DOHH2 (cell line): ENCODE data around the gene TMEM115.
A peak's percentile ranks its signal among the peaks of the same experiment; 100 is the strongest.

Experiments used
- H3F3A ChIP-seq: fragments of 200-600 bp; sonication (generic), shearing (Covaris generic); 2 replicates; pipeline ENCODE4 v1.6.0; 2016; ENCODE audit warnings: antibody characterized with exemption, mild to moderate bottlenecking; ENCODE audit not compliant: control insufficient read depth, insufficient read depth
- H3K27ac ChIP-seq: fragments of 200-600 bp; sonication (generic); 2 replicates; pipeline ENCODE4 v1.5.1; 2014; ENCODE audit warnings: low read depth, mild to moderate bottlenecking, low read length, moderate library complexity
- H3K27me3 ChIP-seq: fragments of 200-600 bp; sonication (generic); 2 replicates; pipeline ENCODE4 v1.6.1; 2014; ENCODE audit warnings: mild to moderate bottlenecking, low read length, mixed read lengths; ENCODE audit not compliant: control insufficient read depth
- H3K36me3 ChIP-seq: fragments of 200-600 bp; sonication (generic); 2 replicates; pipeline ENCODE4 v1.6.1; 2014; ENCODE audit warnings: mild to moderate bottlenecking, low read length, moderate library complexity, mixed read lengths; ENCODE audit not compliant: control insufficient read depth
- H3K4me1 ChIP-seq: fragments of 200-600 bp; sonication (generic); 2 replicates; pipeline ENCODE4 v1.6.1; 2014; ENCODE audit warnings: mild to moderate bottlenecking, low read length, mixed read lengths; ENCODE audit not compliant: control insufficient read depth
- H3K4me2 ChIP-seq: fragments of 200-600 bp; sonication (generic); 2 replicates; pipeline ENCODE4 v1.6.0; 2014; ENCODE audit warnings: mild to moderate bottlenecking, low read length, moderate library complexity
- H3K4me3 ChIP-seq: fragments of 200-600 bp; sonication (generic); 2 replicates; pipeline ENCODE4 v1.5.1; 2014; ENCODE audit warnings: mild to moderate bottlenecking, low read length, mixed read lengths
- H3K79me2 ChIP-seq: fragments of 200-600 bp; sonication (generic); 2 replicates; pipeline ENCODE4 v1.6.1; 2014; ENCODE audit warnings: mild to moderate bottlenecking, low read length, mixed read lengths; ENCODE audit not compliant: control insufficient read depth
- H3K9me2 ChIP-seq: fragments of 200-600 bp; sonication (generic); replicated peaks from 2 replicates; pipeline ENCODE4 v1.6.1; 2014; ENCODE audit warnings: mild to moderate bottlenecking, low read length, mixed read lengths; ENCODE audit not compliant: control insufficient read depth
- H3K9me3 ChIP-seq: fragments of 200-600 bp; sonication (generic); 2 replicates; pipeline ENCODE4 v1.6.1; 2014; ENCODE audit warnings: antibody characterized with exemption, low read length, mixed read lengths; ENCODE audit not compliant: control insufficient read depth, insufficient read depth
- H4K20me1 ChIP-seq: fragments of 200-600 bp; sonication (generic); 2 replicates; pipeline ENCODE4 v1.6.0; 2014; ENCODE audit warnings: low read depth, mild to moderate bottlenecking, antibody characterized with exemption, low read length, moderate library complexity; ENCODE audit not compliant: control insufficient read depth, insufficient read depth
- EZH2phosphoT487 ChIP-seq: fragments of 200-600 bp; sonication (generic); IDR thresholded peaks from 2 replicates; pipeline ENCODE4 v1.6.1; 2017; ENCODE audit warnings: borderline replicate concordance, mild to moderate bottlenecking, antibody characterized with exemption, low read length, moderate library complexity, mixed read lengths
- TF ChIP-seq, protein P1 (sequence below): fragments of 200-600 bp; sonication (generic); IDR thresholded peaks from one replicate; pipeline ENCODE4 v1.5.1; 2014; ENCODE audit warnings: antibody characterized with exemption, mild to moderate bottlenecking, low read depth, low read length; ENCODE audit not compliant: poor library complexity, severe bottlenecking

TMEM115 gene

DNA sequence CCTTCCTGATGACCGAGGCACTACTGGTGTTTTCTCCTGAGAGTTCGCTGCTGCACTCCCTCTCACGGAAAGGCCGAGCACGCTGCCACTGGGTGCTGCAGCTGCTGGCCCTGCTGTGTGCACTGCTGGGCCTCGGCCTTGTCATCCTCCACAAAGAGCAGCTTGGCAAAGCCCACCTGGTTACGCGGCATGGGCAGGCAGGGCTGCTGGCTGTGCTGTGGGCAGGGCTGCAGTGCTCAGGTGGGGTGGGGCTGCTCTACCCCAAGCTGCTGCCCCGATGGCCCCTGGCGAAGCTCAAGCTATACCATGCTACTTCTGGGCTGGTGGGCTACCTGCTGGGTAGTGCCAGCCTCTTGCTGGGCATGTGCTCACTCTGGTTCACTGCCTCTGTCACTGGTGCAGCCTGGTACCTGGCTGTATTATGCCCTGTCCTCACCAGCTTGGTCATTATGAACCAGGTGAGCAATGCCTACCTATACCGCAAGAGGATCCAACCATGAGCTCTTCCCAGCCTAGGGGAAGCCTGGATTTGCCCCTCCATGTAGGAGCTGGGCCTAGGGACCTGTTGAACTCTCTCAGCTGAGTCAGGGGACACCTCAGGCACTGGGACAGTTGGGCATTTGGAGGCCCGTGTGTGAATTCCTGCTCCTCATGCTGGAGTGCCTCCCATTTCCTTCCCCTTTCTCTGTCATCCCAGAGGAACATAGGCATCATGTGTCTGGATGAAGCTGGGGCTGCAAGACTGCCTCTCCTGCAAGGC lies 5.9 kb downstream of the TMEM115 start:
- Histone ChIP-seq H3F3A (0 out of 2 replicates have a peak, but pooled peaks cover 4% of the 10 kb centered on the region), H3K4me1 (peaks cover 51% of the 10 kb centered on the region), H3K9me3 (no peaks in the 10 kb centered on the region), H3K27me3 (no peaks in the 10 kb centered on the region), H3K9me2 (no peaks in the 10 kb centered on the region), H3K4me2 (no peak overlapping the region), H3K36me3 (peaks cover 62% of the 10 kb centered on the region), H3K4me3 (no peak overlapping the region), H3K27ac (no peak overlapping the region), H4K20me1 (peaks cover 23% of the 10 kb centered on the region), H3K79me2 (peaks cover 66% of the 10 kb centered on the region)
- TF ChIP-seq EZH2phosphoT487 = no peak
- TF ChIP-seq, protein P1, sequence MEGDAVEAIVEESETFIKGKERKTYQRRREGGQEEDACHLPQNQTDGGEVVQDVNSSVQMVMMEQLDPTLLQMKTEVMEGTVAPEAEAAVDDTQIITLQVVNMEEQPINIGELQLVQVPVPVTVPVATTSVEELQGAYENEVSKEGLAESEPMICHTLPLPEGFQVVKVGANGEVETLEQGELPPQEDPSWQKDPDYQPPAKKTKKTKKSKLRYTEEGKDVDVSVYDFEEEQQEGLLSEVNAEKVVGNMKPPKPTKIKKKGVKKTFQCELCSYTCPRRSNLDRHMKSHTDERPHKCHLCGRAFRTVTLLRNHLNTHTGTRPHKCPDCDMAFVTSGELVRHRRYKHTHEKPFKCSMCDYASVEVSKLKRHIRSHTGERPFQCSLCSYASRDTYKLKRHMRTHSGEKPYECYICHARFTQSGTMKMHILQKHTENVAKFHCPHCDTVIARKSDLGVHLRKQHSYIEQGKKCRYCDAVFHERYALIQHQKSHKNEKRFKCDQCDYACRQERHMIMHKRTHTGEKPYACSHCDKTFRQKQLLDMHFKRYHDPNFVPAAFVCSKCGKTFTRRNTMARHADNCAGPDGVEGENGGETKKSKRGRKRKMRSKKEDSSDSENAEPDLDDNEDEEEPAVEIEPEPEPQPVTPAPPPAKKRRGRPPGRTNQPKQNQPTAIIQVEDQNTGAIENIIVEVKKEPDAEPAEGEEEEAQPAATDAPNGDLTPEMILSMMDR = no peak

DNA sequence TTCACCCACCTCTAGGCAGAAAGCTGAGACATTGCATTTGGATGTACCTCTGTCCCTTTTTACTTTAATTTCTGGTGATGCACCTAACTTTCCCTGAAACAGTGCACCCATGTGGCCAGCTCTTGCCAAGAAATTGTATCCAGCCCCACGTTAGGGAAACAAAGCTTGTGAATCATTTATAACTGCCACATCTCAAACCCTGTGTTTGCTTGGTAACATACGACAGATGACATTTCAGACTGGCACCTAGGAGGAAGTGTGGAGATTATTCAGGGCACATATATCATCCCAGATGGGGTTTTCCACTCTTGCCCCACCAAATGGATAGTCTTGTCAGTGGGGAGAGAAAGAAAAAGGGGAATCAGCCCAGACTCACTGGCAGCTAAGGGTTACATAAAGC lies 6.5 kb downstream of the TMEM115 start:
- Histone ChIP-seq H3K27me3 (no peaks in the 10 kb centered on the region), H3F3A (0 out of 2 replicates have a peak, but pooled peaks cover 4% of the 10 kb centered on the region), H3K4me3 (no peak overlapping the region), H3K4me1 (peaks cover 45% of the 10 kb centered on the region), H3K36me3 (peaks cover 62% of the 10 kb centered on the region), H4K20me1 (peaks cover 18% of the 10 kb centered on the region), H3K79me2 (peaks cover 59% of the 10 kb centered on the region), H3K27ac (no peak overlapping the region), H3K9me2 (no peaks in the 10 kb centered on the region), H3K4me2 (no peak overlapping the region), H3K9me3 (no peaks in the 10 kb centered on the region)
- no peak for TF ChIP-seq EZH2phosphoT487
- TF ChIP-seq, protein P1 = no peak

DNA sequence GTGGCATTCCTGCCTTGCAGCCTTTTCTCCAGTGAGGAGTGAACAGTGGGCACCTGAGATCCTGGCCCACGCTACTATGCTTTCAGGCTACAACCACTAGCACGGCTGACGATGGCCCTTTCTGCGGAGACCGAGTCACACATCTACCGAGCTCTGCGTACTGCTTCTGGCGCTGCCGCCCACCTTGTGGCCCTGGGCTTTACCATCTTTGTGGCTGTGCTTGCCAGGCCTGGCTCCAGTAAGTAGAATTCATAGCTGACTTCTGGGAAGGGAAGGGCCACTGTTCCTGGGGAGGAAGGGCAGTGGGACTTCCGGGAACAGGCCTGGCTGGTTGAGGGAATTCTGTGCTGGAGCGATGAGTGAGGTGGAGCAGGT lies 8.0 kb downstream of the TMEM115 start:
- Histone ChIP-seq H3F3A (0 out of 2 replicates have a peak, but pooled peaks cover 4% of the 10 kb centered on the region), H3K27ac (no peak overlapping the region), H3K4me1 (peaks cover 34% of the 10 kb centered on the region), H3K9me2 (no peaks in the 10 kb centered on the region), H3K27me3 (no peaks in the 10 kb centered on the region), H3K9me3 (no peaks in the 10 kb centered on the region), H3K4me3 (peak overlapping the region; percentile 90), H3K79me2 (peaks cover 45% of the 10 kb centered on the region), H3K36me3 (peaks cover 52% of the 10 kb centered on the region), H3K4me2 (peak overlapping the region; percentile 100), H4K20me1 (peaks cover 4% of the 10 kb centered on the region)
- TF ChIP-seq, protein P1 = no peak
- TF ChIP-seq EZH2phosphoT487 = no peak
